Chondrocyte (in vitro differentiated cells): ENCODE data around the gene IGSF21. TPM values are rescaled to one million over a fixed set of nuclear protein-coding genes. Genes with fewer than 3 reads are reported as not detected.
"Not testable (repeated sequence)": the region's sequence is repeated elsewhere in the genome, so short reads cannot be mapped to it uniquely, and the experiment has no call there.

ENCODE experiments used
- DNase-seq: peaks from one replicate; pipeline ENCODE4 v3.0.0; 2021; ENCODE audit warnings: mixed read lengths, low spot score
- H3K27ac Mint-ChIP-seq: one replicate; pipeline ENCODE4 v1.8.0; 2021; ENCODE audit warnings: mild to moderate bottlenecking, moderate library complexity, mixed read lengths; ENCODE audit not compliant: unreplicated experiment
- H3K27me3 Mint-ChIP-seq: 2 replicates; pipeline ENCODE4 v1.8.0; 2021; ENCODE audit warnings: low read depth, mixed read lengths
- H3K36me3 Mint-ChIP-seq: 2 replicates; pipeline ENCODE4 v1.8.0; 2021; ENCODE audit warnings: low read depth, mixed read lengths
- H3K4me1 Mint-ChIP-seq: 2 replicates; pipeline ENCODE4 v1.8.0; 2021; ENCODE audit warnings: low read depth, mild to moderate bottlenecking, mixed read lengths
- H3K4me3 Mint-ChIP-seq: one replicate; pipeline ENCODE4 v1.8.0; 2021; ENCODE audit warnings: mild to moderate bottlenecking, moderate library complexity, mixed read lengths; ENCODE audit not compliant: unreplicated experiment
- H3K9me3 Mint-ChIP-seq: 2 replicates; pipeline ENCODE4 v1.8.0; 2021; ENCODE audit warnings: low read depth, mixed read lengths
- total RNA-seq: library from RNA; stranded (reverse); gene quantifications from 3 replicates; pipeline ENCODE4 v1.2.1, GENCODE V29; 2021
- TF ChIP-seq, protein P1 (sequence below): fragments of 200-600 bp; sonication (generic); IDR thresholded peaks from 2 replicates; pipeline ENCODE4 v1.5.0; 2021; ENCODE audit warnings: antibody characterized with exemption, mild to moderate bottlenecking, moderate library complexity

Gene IGSF21
- total RNA-seq, 1 donor from 2014 or later: not detected

DNA sequence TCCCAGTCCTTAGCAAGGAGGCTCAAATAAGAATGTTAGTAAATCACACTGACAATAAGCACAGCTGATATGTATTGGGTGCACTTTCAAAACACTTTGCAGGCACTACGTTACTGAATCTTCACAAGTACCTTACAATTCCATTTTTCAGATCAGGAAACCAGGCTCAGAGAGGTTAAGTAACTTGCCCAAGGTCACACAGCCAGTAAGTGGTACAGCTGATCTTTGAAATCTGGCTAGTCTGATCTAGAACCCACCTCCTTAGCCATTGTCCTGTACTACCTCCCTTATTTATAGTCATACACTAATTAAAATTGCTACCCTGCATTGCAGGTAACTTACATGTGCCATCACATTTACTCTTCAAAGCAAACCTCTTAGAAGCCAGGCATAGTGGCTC is 251.0 kb downstream of the IGSF21 start:
- DNase-seq: no peak
- TF ChIP-seq, protein P1, sequence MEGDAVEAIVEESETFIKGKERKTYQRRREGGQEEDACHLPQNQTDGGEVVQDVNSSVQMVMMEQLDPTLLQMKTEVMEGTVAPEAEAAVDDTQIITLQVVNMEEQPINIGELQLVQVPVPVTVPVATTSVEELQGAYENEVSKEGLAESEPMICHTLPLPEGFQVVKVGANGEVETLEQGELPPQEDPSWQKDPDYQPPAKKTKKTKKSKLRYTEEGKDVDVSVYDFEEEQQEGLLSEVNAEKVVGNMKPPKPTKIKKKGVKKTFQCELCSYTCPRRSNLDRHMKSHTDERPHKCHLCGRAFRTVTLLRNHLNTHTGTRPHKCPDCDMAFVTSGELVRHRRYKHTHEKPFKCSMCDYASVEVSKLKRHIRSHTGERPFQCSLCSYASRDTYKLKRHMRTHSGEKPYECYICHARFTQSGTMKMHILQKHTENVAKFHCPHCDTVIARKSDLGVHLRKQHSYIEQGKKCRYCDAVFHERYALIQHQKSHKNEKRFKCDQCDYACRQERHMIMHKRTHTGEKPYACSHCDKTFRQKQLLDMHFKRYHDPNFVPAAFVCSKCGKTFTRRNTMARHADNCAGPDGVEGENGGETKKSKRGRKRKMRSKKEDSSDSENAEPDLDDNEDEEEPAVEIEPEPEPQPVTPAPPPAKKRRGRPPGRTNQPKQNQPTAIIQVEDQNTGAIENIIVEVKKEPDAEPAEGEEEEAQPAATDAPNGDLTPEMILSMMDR: no peak
- H3K9me3 Mint-ChIP-seq: no peaks in the 10 kb centered on the region
- no peak overlapping the region for H3K4me3 Mint-ChIP-seq
- no peaks in the 10 kb centered on the region for H3K4me1 Mint-ChIP-seq
- H3K27ac Mint-ChIP-seq: no peak overlapping the region
- peaks cover 6% of the 10 kb centered on the region for H3K27me3 Mint-ChIP-seq
- H3K36me3 Mint-ChIP-seq: no peaks in the 10 kb centered on the region

DNA sequence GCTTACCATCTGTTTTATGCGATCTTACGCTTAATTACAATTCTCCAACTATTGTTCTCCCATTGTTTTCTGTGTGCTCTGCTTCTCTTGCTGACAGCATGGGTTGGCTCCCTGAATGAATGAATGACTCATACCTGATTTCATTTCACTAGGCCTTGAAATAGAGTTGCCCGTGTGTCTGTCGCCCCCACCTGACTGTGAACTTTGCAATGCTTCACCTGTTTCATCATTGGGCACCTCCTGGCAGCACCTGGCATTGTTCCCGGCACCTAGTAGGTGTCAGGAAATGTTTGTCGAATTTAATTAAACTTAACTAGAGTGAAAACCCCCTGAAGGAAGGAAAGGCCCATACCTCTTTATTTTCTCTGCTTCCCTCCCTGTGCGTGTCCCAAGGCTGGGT is 252.7 kb downstream of the IGSF21 start:
- Mint-ChIP-seq H3K27ac (no peak overlapping the region), H3K4me3 (no peak overlapping the region), H3K27me3 (peaks cover 6% of the 10 kb centered on the region), H3K4me1 (no peaks in the 10 kb centered on the region), H3K9me3 (peaks cover 2% of the 10 kb centered on the region), H3K36me3 (no peaks in the 10 kb centered on the region)
- DNase-seq: no peak
- TF ChIP-seq, protein P1: no peak

GRCh38 chr1:18362150-18362549 is 254.6 kb downstream of the IGSF21 start:
- Mint-ChIP-seq H3K27me3 (peaks cover 9% of the 10 kb centered on the region), H3K9me3 (peaks cover 18% of the 10 kb centered on the region), H3K4me3 (no peak overlapping the region), H3K36me3 (no peaks in the 10 kb centered on the region), H3K4me1 (no peaks in the 10 kb centered on the region), H3K27ac (peak overlapping the region; percentile 46)
- DNase-seq: no peak
- TF ChIP-seq, protein P1: no peak

GRCh38 chr1:18363436-18363835 is 255.8 kb downstream of the IGSF21 start:
- no peak overlapping the region for H3K27ac Mint-ChIP-seq

DNA sequence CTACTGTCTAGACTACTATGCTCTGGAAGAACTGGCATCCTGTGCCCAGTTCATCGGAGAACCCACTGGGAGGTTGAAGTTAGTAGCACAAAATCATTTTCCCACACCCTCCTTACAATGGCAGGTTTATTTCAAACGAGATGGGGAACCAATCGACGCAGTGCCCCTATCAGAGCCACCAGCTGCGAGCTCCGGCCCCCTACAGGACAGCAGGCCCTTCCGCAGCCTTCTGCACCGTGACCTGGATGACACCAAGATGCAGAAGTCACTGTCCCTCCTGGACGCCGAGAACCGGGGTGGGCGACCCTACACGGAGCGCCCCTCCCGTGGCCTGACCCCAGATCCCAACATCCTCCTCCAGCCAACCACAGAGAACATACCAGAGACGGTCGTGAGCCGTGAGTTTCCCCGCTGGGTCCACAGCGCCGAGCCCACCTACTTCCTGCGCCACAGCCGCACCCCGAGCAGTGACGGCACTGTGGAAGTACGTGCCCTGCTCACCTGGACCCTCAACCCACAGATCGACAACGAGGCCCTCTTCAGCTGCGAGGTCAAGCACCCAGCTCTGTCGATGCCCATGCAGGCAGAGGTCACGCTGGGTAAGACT is 257.6 kb downstream of the IGSF21 start:
- H3K36me3 Mint-ChIP-seq: no peaks in the 10 kb centered on the region
- no peak overlapping the region for H3K27ac Mint-ChIP-seq
- TF ChIP-seq, protein P1: no peak
- no peaks in the 10 kb centered on the region for H3K4me1 Mint-ChIP-seq
- DNase-seq: no peak
- peaks cover 27% of the 10 kb centered on the region for H3K9me3 Mint-ChIP-seq
- no peak overlapping the region for H3K4me3 Mint-ChIP-seq
- H3K27me3 Mint-ChIP-seq: peaks cover 3% of the 10 kb centered on the region

More at GRCh38 chr1:18363436-18363835, 255.8 kb downstream of the IGSF21 start:
- DNase-seq: no peak
- peaks cover 3% of the 10 kb centered on the region for H3K27me3 Mint-ChIP-seq
- TF ChIP-seq, protein P1: no peak
- no peaks in the 10 kb centered on the region for H3K4me1 Mint-ChIP-seq
- H3K36me3 Mint-ChIP-seq: no peaks in the 10 kb centered on the region
- H3K9me3 Mint-ChIP-seq: peaks cover 18% of the 10 kb centered on the region
- H3K4me3 Mint-ChIP-seq: no peak overlapping the region

DNA sequence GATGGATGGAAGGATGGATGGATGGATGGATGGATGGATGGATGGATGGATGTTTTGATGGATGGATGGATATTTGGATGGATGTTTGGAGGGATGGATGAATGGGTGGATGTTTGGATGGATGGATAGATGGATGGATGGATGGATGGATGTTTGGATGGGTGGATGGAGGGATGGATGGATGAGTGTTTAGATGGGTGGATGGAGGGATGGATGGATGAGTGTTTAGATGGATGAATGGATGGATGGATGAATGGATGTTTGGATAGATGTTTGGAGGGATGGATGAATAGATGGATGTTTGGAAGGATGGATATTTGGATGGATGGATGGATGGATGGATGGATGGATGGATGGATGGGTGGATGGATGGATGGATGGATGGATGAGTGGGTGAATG is 264.9 kb downstream of the IGSF21 start:
- not testable (repeated sequence) for DNase-seq, H3K27me3 Mint-ChIP-seq, H3K27ac Mint-ChIP-seq, H3K4me3 Mint-ChIP-seq, H3K36me3 Mint-ChIP-seq, H3K4me1 Mint-ChIP-seq
- H3K9me3 Mint-ChIP-seq: peaks cover 40% of the 10 kb centered on the region
